Measurements from ENCODE around the gene PPP4C. TPM values are rescaled to one million over a fixed set of nuclear protein-coding genes. Genes with fewer than 3 reads are reported as not detected.

Gene PPP4C
- total and polyA plus RNA-seq, 12 donors, result 34.5 to 82.1 (median 42.4) TPM

DNA sequence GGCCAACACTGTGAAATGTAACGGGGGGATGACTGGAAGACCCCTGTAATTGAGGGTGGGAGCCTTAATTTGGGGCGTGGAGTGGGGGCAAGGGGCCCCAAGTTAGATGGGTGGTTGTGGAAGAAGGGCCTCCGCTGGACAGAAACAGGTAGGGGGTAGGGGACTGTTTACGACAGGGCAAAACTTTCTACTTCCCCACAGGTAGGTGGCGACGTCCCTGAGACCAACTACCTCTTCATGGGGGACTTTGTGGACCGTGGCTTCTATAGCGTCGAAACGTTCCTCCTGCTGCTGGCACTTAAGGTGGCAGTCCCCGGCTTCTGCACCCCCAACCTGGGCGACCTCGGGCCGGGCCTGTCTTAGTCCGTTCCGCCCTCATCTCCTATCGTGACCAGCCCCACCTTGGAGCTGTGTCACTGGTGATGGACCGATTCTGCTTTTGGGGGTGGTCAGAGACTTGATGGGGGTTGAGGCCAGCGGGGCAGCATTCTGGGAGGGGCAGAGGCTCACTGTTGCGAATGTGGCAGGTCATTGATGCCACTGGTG is 6.8 kb downstream of the PPP4C start:
- Histone ChIP-seq H3K27me3 (no peaks in the 10 kb centered on the region), H3K9me3 (no peaks in the 10 kb centered on the region), H3K36me3 (peaks cover 0 to 88% (median 38%) of the 10 kb centered on the region in 9 donors), H3K4me1 (peaks cover 7 to 46% (median 16%) of the 10 kb centered on the region in 9 donors), H3K4me3 (no peak overlapping the region), H3K27ac (no peak overlapping the region)
- intact Hi-C loops (cut with DNase I), result no loop called here
- DNase-seq (no peak), ATAC-seq (no peak)
- TF ChIP-seq, protein P1, sequence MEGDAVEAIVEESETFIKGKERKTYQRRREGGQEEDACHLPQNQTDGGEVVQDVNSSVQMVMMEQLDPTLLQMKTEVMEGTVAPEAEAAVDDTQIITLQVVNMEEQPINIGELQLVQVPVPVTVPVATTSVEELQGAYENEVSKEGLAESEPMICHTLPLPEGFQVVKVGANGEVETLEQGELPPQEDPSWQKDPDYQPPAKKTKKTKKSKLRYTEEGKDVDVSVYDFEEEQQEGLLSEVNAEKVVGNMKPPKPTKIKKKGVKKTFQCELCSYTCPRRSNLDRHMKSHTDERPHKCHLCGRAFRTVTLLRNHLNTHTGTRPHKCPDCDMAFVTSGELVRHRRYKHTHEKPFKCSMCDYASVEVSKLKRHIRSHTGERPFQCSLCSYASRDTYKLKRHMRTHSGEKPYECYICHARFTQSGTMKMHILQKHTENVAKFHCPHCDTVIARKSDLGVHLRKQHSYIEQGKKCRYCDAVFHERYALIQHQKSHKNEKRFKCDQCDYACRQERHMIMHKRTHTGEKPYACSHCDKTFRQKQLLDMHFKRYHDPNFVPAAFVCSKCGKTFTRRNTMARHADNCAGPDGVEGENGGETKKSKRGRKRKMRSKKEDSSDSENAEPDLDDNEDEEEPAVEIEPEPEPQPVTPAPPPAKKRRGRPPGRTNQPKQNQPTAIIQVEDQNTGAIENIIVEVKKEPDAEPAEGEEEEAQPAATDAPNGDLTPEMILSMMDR (IDR thresholded peaks at IDR 0.05), result no peak
- 88 to 90% methylated on average over 20 of the region's 20 CpGs for WGBS, 2 donors

DNA sequence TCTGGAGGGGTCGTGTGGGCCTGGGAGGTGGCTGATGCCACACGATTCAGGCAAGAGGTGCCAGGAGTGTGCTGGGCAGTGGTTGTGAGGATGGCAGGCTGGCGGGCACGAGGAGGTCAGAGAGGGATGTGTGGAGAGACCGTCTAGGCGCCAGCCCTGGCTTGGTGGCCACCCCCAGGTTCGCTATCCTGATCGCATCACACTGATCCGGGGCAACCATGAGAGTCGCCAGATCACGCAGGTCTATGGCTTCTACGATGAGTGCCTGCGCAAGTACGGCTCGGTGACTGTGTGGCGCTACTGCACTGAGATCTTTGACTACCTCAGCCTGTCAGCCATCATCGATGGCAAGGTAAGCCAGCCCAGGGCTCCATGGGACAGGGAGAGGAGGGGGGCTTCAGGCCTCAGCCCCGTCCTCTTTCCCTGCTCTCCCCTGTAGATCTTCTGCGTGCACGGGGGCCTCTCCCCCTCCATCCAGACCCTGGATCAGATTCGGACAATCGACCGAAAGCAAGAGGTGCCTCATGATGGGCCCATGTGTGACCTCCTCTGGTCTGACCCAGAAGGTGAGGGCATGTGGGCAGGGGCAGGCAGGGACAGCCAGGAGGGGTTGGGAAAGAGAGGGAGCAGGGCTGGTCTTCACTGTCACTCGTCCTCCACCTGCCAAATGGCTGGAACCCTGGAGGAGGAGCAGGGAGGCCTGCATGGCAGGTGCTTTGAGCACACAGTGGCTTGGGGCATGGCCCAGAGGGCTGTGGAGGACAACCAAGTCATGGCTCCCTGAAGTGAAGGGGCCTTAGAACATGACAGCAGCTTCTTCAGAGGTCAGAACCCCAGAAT is 7.6 kb downstream of the PPP4C start:
- intact Hi-C loops (cut with DNase I), result no loop called here
- no peak for DNase-seq
- WGBS, 2 donors, result 93% methylated on average over 24 of the region's 24 CpGs

DNA sequence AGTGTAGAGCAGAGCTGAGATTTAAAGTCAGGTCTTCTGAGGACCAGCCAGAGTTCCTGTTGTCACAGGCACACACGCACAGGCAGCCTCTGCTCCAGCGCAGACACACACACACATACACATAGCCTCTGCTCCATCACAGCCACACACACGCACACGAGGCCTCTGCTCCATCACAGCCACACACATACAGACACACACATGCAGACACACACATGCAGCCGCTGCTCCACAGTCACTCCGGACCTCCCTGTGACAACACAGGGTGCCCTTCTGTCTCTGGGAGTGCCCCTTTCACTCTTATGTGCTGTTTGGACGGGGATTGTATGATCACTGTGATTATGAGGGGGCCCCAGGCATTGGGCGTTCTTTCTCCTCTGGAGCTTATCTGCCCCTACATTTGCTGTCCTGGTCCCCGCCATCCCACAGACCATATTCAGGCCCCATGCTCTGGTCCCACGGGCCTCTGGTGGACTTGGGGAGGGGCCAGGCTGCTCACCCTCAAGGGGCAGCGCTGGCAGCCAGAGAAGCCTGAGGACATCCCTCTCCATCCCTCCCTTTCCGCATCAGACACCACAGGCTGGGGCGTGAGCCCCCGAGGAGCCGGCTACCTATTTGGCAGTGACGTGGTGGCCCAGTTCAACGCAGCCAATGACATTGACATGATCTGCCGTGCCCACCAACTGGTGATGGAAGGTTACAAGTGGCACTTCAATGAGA is 8.5 kb downstream of the PPP4C start:
- no peak for DNase-seq
- intact Hi-C loops (cut with DNase I), result no loop called here

More for the DNA sequence above, 7.6 kb downstream of the PPP4C start:
- Histone ChIP-seq H3K9me3 (no peaks in the 10 kb centered on the region), H3K36me3 (peaks cover 0 to 79% (median 38%) of the 10 kb centered on the region in 9 donors), H3K4me1 (peaks cover under 1 to 39% (median 8%) of the 10 kb centered on the region in 9 donors), H3K27ac (no peak overlapping the region), H3K4me3 (no peak overlapping the region), H3K27me3 (no peaks in the 10 kb centered on the region)
- TF ChIP-seq, protein P1 (IDR thresholded peaks at IDR 0.05), result no peak
- ATAC-seq, result no peak

DNA sequence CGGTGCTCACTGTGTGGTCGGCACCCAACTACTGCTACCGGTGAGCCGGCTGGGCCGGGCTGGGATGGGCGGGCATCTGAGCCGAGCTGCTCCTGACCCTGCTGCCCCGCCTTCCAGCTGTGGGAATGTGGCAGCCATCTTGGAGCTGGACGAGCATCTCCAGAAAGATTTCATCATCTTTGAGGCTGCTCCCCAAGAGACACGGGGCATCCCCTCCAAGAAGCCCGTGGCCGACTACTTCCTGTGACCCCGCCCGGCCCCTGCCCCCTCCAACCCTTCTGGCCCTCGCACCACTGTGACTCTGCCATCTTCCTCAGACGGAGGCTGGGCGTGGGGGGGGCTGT is 9.0 kb downstream of the PPP4C start:
- Histone ChIP-seq H3K4me3 (no peak overlapping the region), H3K27ac (peak overlapping the region in 4 of 10 donors; percentile 16 to 47 (median 42)), H3K9me3 (no peaks in the 10 kb centered on the region), H3K27me3 (no peaks in the 10 kb centered on the region), H3K4me1 (peaks cover 0 to 37% (median 0%) of the 10 kb centered on the region in 9 donors), H3K36me3 (peaks cover 0 to 66% (median 30%) of the 10 kb centered on the region in 9 donors)
- 59 to 65% methylated on average over 17 of the region's 17 CpGs for WGBS, 2 donors
- TF ChIP-seq, protein P1 (IDR thresholded peaks at IDR 0.05), result no peak
- ATAC-seq (peak; percentile 14 to 69 (median 22)), DNase-seq (peak in 1 of 2 donors; percentile 67)
- intact Hi-C loops (cut with DNase I), result no loop called here

More for the DNA sequence above, 8.5 kb downstream of the PPP4C start:
- Histone ChIP-seq H3K4me3 (no peak overlapping the region), H3K27me3 (no peaks in the 10 kb centered on the region), H3K36me3 (peaks cover 0 to 71% (median 35%) of the 10 kb centered on the region in 9 donors), H3K9me3 (no peaks in the 10 kb centered on the region), H3K4me1 (peaks cover 0 to 33% (median 3%) of the 10 kb centered on the region in 9 donors), H3K27ac (peak overlapping the region in 2 of 10 donors; percentile 16 to 47)
- 84 to 87% methylated on average over 18 of the region's 18 CpGs for WGBS, 2 donors
- ATAC-seq, result peak in 1 of 8 donors; percentile 1
- TF ChIP-seq, protein P1 (IDR thresholded peaks at IDR 0.05), result no peak
